Adrenal gland (tissue), 12 donors: ENCODE measurements around the gene KRTAP19-6. TPM values are rescaled to one million over a fixed set of nuclear protein-coding genes. Genes with fewer than 3 reads are reported as not detected.
"Not testable (repeated sequence)": the region's sequence is repeated elsewhere in the genome, so short reads cannot be mapped to it uniquely, and the experiment has no call there.

Experiments used
- DNase-seq, 7 donors: peaks; one replicate each; pipeline ENCODE4 v3.0.0-alpha.2; 2019 to 2020
- H3K27ac ChIP-seq, 5 donors: fragments of 200-600 bp; sonication (generic) in 4 of 5; 1 replicate in 3 of 5; 2 replicates in 2 of 5; pipeline versions ENCODE4 v1.5.1 to v1.8.0; 2016 to 2020; ENCODE audit warnings: mild to moderate bottlenecking in 1 of 5
- H3K27me3 ChIP-seq: fragments of 200-600 bp; 2 replicates; pipeline ENCODE4 v1.8.0; 2021
- H3K36me3 ChIP-seq, 2 donors: fragments of 200-600 bp; replicated peaks in 1 of 2; 1 replicate in 1 of 2; 2 replicates in 1 of 2; pipeline versions ENCODE4 v1.5.1 to v1.8.0; 2018 to 2022
- H3K4me1 ChIP-seq, 2 donors: fragments of 200-600 bp; replicated peaks in 1 of 2; 1 replicate in 1 of 2; 2 replicates in 1 of 2; pipeline versions ENCODE4 v1.5.1 to v1.8.0; 2018 to 2021
- H3K4me3 ChIP-seq, 4 donors: fragments of 200-600 bp; sonication (generic) in 3 of 4; one replicate each; pipeline ENCODE4 v1.5.1; 2016 to 2018
- H3K9me3 ChIP-seq, 3 donors: fragments of 200-600 bp; sonication (generic) in 1 of 3; replicated peaks in 1 of 3; 1 replicate in 2 of 3; 2 replicates in 1 of 3; pipeline versions ENCODE4 v1.5.1 to v1.8.0; 2016 to 2021
- CTCF ChIP-seq, 6 experiments: fragments of 450-650 bp in 4 of 6; fragments of 200-600 bp in 2 of 6; sonication (generic) in 1 of 6; IDR thresholded peaks; 1 replicate in 5 of 6; 2 replicates in 1 of 6; pipeline versions ENCODE4 v1.5.1 to v1.8.0; 2016 to 2021; ENCODE audit warnings: antibody characterized with exemption in 6 of 6, mild to moderate bottlenecking in 2 of 6, moderate library complexity in 1 of 6
- POLR2A ChIP-seq, 2 donors: fragments of 450-650 bp; IDR thresholded peaks; one replicate each; pipeline ENCODE4 v1.6.1; 2017; ENCODE audit warnings: antibody characterized with exemption in 2 of 2, mild to moderate bottlenecking in 2 of 2, moderate library complexity in 1 of 2
- WGBS, 4 donors: extraction: QIAGEN DNeasy Blood & Tissue Kit in 2 of 4; methylation state at CpG; one replicate each; pipeline versions ENCODE4 v1.1.5 to v1.1.7; 2013 to 2017; 5-methylcytosine and 5-hydroxymethylcytosine counted together
- intact Hi-C, 2 donors: fragments of 100-400 bp; cut with DNase I; formaldehyde crosslinking; loops; one replicate each; pipeline versions ENCODE4 v1.14.1 to v1.15.0; 2022 to 2023
- polyA plus RNA-seq, 3 donors: library from polyadenylated mRNA; stranded (reverse); fragments of 200-250 nt in 2 of 3; fragments of 350-450 nt in 1 of 3; fragmentation: Illumina TruSeq in 1 of 3; extraction: RNeasy Lipid Tissue Mini Kit (QIAGEN cat#74804) in 1 of 3; gene quantifications; one replicate each; pipeline ENCODE4 v1.2.3, GENCODE V29; 2013 to 2014
- total RNA-seq, 9 donors: library from RNA; depleted of rRNA in 4 of 9; stranded (reverse); fragments of >200 nt in 4 of 9; fragments of 120-200 nt in 1 of 9; fragmentation: NEBNext Ultra II Directional in 1 of 9; extraction: Animal tissue kit (Norgen Biotek cat#: 25700) in 1 of 9; gene quantifications; one replicate each; pipeline versions ENCODE4 v1.1.0 to v1.2.4, GENCODE V29; 2013 to 2023
- donor health status: healthy with polysubstance abuse.
- donor health status: Bipolar disorder and iron deficiency.
- donor health status: DM: yes; HTN: yes; CAD: no.
- donor health status: DM: no; HTN: no; CAD: no.
- donor health status: DM: no; HTN: no; CAD: no.
- donor health status: DM: yes; HTN: yes; CAD: no.

KRTAP19-6 gene
- total and polyA plus RNA-seq, 12 donors: not detected

GRCh38 chr21:30518876-30519275 is 22.8 kb downstream of the KRTAP19-6 start:
- Histone ChIP-seq H3K27ac (no peak overlapping the region), H3K36me3 (no peaks in the 10 kb centered on the region), H3K4me3 (no peak overlapping the region), H3K4me1 (no peaks in the 10 kb centered on the region), H3K27me3 (no peaks in the 10 kb centered on the region), H3K9me3 (no peaks in the 10 kb centered on the region)
- intact Hi-C loops: no loop called here
- DNase-seq: no peak
- WGBS, 4 donors: 78 to 90% (median 84%) methylated on average over 1 of the region's 1 CpG
- no peak for TF ChIP-seq POLR2A (IDR thresholded peaks at IDR 0.05)
- no peak for TF ChIP-seq CTCF (IDR thresholded peaks at IDR 0.05)

GRCh38 chr21:30515681-30516080 is 26.0 kb downstream of the KRTAP19-6 start:
- no peak for DNase-seq
- no peaks in the 10 kb centered on the region for H3K9me3 ChIP-seq
- no peaks in the 10 kb centered on the region for H3K4me1 ChIP-seq
- no peaks in the 10 kb centered on the region for H3K36me3 ChIP-seq
- H3K27ac ChIP-seq: no peak overlapping the region
- 70 to 80% (median 77%) methylated on average over 1 of the region's 1 CpG for WGBS, 4 donors
- no peaks in the 10 kb centered on the region for H3K27me3 ChIP-seq
- intact Hi-C loops: no loop called here
- no peak overlapping the region for H3K4me3 ChIP-seq
- TF ChIP-seq POLR2A (IDR thresholded peaks at IDR 0.05) (no peak), CTCF (IDR thresholded peaks at IDR 0.05) (no peak)

GRCh38 chr21:30505621-30506205 is 36.0 kb downstream of the KRTAP19-6 start:
- intact Hi-C loops, H3K9me3 ChIP-seq, DNase-seq, H3K4me3 ChIP-seq, H3K36me3 ChIP-seq, H3K4me1 ChIP-seq, H3K27ac ChIP-seq, H3K27me3 ChIP-seq: not testable (repeated sequence)
- WGBS, 4 donors: 31 to 35% (median 33%) methylated on average over 4 of the region's 4 CpGs

GRCh38 chr21:30502041-30502440 is 39.6 kb downstream of the KRTAP19-6 start, which contains the start of gene KRTAP19-5:
Gene KRTAP19-5, minus strand, starts transcription at chr21:30502141. Its CDS starts 51 bp downstream, at chr21:30502090.
- DNase-seq: no peak
- H3K4me1 ChIP-seq: no peaks in the 10 kb centered on the region
- no peaks in the 10 kb centered on the region for H3K9me3 ChIP-seq
- H3K4me3 ChIP-seq: no peak within 1 kb of the TSS
- TF ChIP-seq POLR2A (IDR thresholded peaks at IDR 0.05) (no peak), CTCF (IDR thresholded peaks at IDR 0.05) (no peak)
- H3K27me3 ChIP-seq: no peaks in the 10 kb centered on the region
- H3K36me3 ChIP-seq: no peaks in the 10 kb centered on the region
- intact Hi-C loops: no loop called here
- no peak within 1 kb of the TSS for H3K27ac ChIP-seq
- WGBS, 4 donors: 69 to 75% (median 72%) methylated on average over 6 of the region's 6 CpGs

GRCh38 chr21:30497065-30497464 is 44.6 kb downstream of the KRTAP19-6 start, which contains the start of gene KRTAP19-4:
Gene KRTAP19-4, minus strand, starts transcription at chr21:30497165. Its CDS starts 55 bp downstream, at chr21:30497110.
- Histone ChIP-seq H3K27ac (no peak within 1 kb of the TSS), H3K9me3 (peaks cover 0 to 5% (median 0%) of the 10 kb centered on the region in 3 donors), H3K4me3 (peak within 1 kb of the TSS in 1 of 4 donors; percentile 14), H3K4me1 (no peaks in the 10 kb centered on the region), H3K36me3 (no peaks in the 10 kb centered on the region), H3K27me3 (no peaks in the 10 kb centered on the region)
- DNase-seq: no peak
- no peak for TF ChIP-seq POLR2A (IDR thresholded peaks at IDR 0.05)
- TF ChIP-seq CTCF (IDR thresholded peaks at IDR 0.05): no peak
- intact Hi-C loops: no loop called here
- 58 to 72% (median 68%) methylated on average over 4 of the region's 4 CpGs for WGBS, 4 donors
